GM18909 (cell line): ENCODE results near the gene SALL1.

Source experiments
- ATAC-seq: cut with Tn5 transposase; IDR thresholded peaks from one replicate; pipeline ENCODE4 v1.9.1; 2021; ENCODE audit warnings: mild to moderate bottlenecking; ENCODE audit not compliant: unreplicated experiment, poor library complexity

The SALL1 gene

GRCh38 chr16:51159296-51159695 lies 8.2 kb upstream of the SALL1 start:
- ATAC-seq = no peak

GRCh38 chr16:51157698-51158097 lies 6.6 kb upstream of the SALL1 start:
- no peak for ATAC-seq

GRCh38 chr16:51156807-51157200 lies 5.7 kb upstream of the SALL1 start:
- no peak for ATAC-seq

GRCh38 chr16:51155820-51156806 lies 5.0 kb upstream of the SALL1 start:
- ATAC-seq = no peak

GRCh38 chr16:51155199-51155607 lies 4.1 kb upstream of the SALL1 start:
- no peak for ATAC-seq

- no peak for ATAC-seq
Measured at GRCh38 chr16:51154271-51155171, 3.5 kb upstream of the SALL1 start.

GRCh38 chr16:51153577-51154031 lies 2.5 kb upstream of the SALL1 start:
- no peak for ATAC-seq

GRCh38 chr16:51152691-51153576 lies 1.9 kb upstream of the SALL1 start:
- ATAC-seq = no peak

GRCh38 chr16:51151961-51152663 lies 1.0 kb upstream of the SALL1 start:
- no peak for ATAC-seq

- ATAC-seq = no peak
Measured at GRCh38 chr16:51151435-51151960, 428 bp upstream of the SALL1 start.

- no peak for ATAC-seq
Measured at GRCh38 chr16:51150165-51150887, 744 bp downstream of the SALL1 start.

GRCh38 chr16:51149721-51150164 lies 1.3 kb downstream of the SALL1 start:
- no peak for ATAC-seq

- no peak for ATAC-seq
Measured at GRCh38 chr16:51149251-51149661, 1.8 kb downstream of the SALL1 start.

- no peak for ATAC-seq
Measured at GRCh38 chr16:51148678-51149228, 2.3 kb downstream of the SALL1 start.

- ATAC-seq = no peak
Measured at GRCh38 chr16:51147776-51148677, 3.0 kb downstream of the SALL1 start.

GRCh38 chr16:51146256-51146924 lies 4.7 kb downstream of the SALL1 start:
- no peak for ATAC-seq

- ATAC-seq = no peak
Measured at GRCh38 chr16:51144203-51144602, 6.9 kb downstream of the SALL1 start.
